Measurements from ENCODE around the gene MMP15.

DNA sequence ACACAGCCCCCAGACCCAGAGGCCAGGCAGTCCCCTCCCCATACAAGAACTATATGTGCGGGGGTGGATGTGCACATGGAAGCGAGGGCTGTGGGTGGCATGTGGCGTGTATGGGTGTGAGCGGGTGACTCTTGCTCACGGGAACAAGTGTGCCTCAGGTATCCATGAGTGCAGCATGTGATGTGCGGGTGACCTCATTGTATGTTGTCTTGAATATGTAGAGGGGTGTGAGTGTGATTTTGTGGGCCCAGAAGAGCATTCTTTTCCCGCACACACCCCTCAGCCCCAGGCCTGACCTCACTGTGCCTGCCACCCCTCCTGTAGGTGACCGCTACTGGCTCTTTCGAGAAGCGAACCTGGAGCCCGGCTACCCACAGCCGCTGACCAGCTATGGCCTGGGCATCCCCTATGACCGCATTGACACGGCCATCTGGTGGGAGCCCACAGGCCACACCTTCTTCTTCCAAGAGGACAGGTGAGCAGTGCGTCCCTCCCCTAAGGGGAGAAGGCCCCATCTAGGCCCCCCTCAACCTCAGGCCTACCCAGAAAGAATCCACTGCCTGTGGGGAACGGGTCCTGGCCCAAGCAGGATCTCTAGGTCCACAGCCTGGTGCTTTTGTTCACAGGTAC, 17.4 kb downstream of the MMP15 start:
- TF ChIP-seq, protein P1, sequence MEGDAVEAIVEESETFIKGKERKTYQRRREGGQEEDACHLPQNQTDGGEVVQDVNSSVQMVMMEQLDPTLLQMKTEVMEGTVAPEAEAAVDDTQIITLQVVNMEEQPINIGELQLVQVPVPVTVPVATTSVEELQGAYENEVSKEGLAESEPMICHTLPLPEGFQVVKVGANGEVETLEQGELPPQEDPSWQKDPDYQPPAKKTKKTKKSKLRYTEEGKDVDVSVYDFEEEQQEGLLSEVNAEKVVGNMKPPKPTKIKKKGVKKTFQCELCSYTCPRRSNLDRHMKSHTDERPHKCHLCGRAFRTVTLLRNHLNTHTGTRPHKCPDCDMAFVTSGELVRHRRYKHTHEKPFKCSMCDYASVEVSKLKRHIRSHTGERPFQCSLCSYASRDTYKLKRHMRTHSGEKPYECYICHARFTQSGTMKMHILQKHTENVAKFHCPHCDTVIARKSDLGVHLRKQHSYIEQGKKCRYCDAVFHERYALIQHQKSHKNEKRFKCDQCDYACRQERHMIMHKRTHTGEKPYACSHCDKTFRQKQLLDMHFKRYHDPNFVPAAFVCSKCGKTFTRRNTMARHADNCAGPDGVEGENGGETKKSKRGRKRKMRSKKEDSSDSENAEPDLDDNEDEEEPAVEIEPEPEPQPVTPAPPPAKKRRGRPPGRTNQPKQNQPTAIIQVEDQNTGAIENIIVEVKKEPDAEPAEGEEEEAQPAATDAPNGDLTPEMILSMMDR (IDR thresholded peaks at IDR 0.05) = no peak
- no peak for TF ChIP-seq POLR2A (IDR thresholded peaks at IDR 0.05)
